H1 (cell line): ENCODE measurements around the gene OASL. TPM values are rescaled to one million over a fixed set of nuclear protein-coding genes. Genes with fewer than 3 reads are reported as not detected.
A peak's percentile ranks its signal among the peaks of the same experiment; 100 is the strongest.

Experiments
- BACH1 ChIP-seq: IDR thresholded peaks from 2 replicates; pipeline ENCODE4 v1.6.1; 2012; ENCODE audit warnings: low read length, improper control_type of control experiment
- CBX5 ChIP-seq: fragments of 300-800, 300-1000 bp; sonication (generic); IDR thresholded peaks from 2 replicates; pipeline ENCODE4 v1.7.1; 2016; ENCODE audit warnings: antibody characterized with exemption, low read length, low read depth
- CEBPB ChIP-seq: IDR thresholded peaks from 2 replicates; pipeline ENCODE4 v1.6.1; 2012; ENCODE audit warnings: low read depth, low read length
- CREB1 ChIP-seq: IDR thresholded peaks from 2 replicates; pipeline ENCODE4 v1.6.1; 2012; ENCODE audit warnings: inconsistent platforms
- GABPA ChIP-seq: IDR thresholded peaks from 2 replicates; pipeline ENCODE4 v1.6.1; 2011; ENCODE audit warnings: mild to moderate bottlenecking, low read length, moderate library complexity, borderline replicate concordance; ENCODE audit not compliant: insufficient read depth
- JUND ChIP-seq: IDR thresholded peaks from 2 replicates; pipeline ENCODE4 v1.6.1; 2011; ENCODE audit warnings: mild to moderate bottlenecking, improper control_type of control experiment, low read length
- POLR2A ChIP-seq, 2 experiments: IDR thresholded peaks; 1 replicate in 1 of 2; 2 replicates in 1 of 2; pipeline ENCODE4 v1.6.1; 2011; ENCODE audit warnings: low read depth in 2 of 2, low read length in 2 of 2, mild to moderate bottlenecking in 2 of 2; ENCODE audit errors: control extremely low read depth in 1 of 2
- SAP30 ChIP-seq: fragments of 300-600 bp; sonication (generic); IDR thresholded peaks from 2 replicates; pipeline ENCODE4 v1.7.1; 2012; ENCODE audit warnings: low read length, moderate library complexity, mild to moderate bottlenecking, inconsistent platforms; ENCODE audit not compliant: insufficient read depth, insufficient replicate concordance
- SIN3A ChIP-seq, 2 experiments: IDR thresholded peaks in 1 of 2; conservative IDR thresholded peaks in 1 of 2; 2 replicates each; pipeline ENCODE4 v1.6.1; 2011 to 2012; ENCODE audit warnings: low read length in 2 of 2, improper control_type of control experiment in 1 of 2, low read depth in 1 of 2, mild to moderate bottlenecking in 1 of 2
- SP2 ChIP-seq: IDR thresholded peaks from 2 replicates; pipeline ENCODE4 v1.6.1; 2012; ENCODE audit warnings: mild to moderate bottlenecking, low read length, inconsistent platforms
- SRF ChIP-seq: IDR thresholded peaks from 2 replicates; pipeline ENCODE4 v1.6.1; 2011; ENCODE audit warnings: mild to moderate bottlenecking, low read depth, low read length, moderate library complexity
- TAF7 ChIP-seq: optimal IDR thresholded peaks from 2 replicates; pipeline ENCODE3; 2011; ENCODE audit warnings: low read depth, mild to moderate bottlenecking, inconsistent platforms, low read length, moderate library complexity, borderline replicate concordance
- TBP ChIP-seq: IDR thresholded peaks from 2 replicates; pipeline ENCODE4 v1.6.1; 2011; ENCODE audit warnings: low read depth, low read length, improper control_type of control experiment
- TCF12 ChIP-seq: IDR thresholded peaks from 2 replicates; pipeline ENCODE4 v1.6.1; 2011; ENCODE audit warnings: low read depth, mild to moderate bottlenecking, low read length
- ZNF274 ChIP-seq: IDR thresholded peaks from 2 replicates; pipeline ENCODE4 v1.7.0; 2012; ENCODE audit warnings: low read length, borderline replicate concordance; ENCODE audit errors: extremely low read depth
- polyA plus RNA-seq, 7 experiments: library from polyadenylated mRNA; depleted of rRNA in 3 of 7; stranded (reverse) in 5 of 7; unstranded in 2 of 7; fragments of >200 nt in 5 of 7; fragments of 200-250 nt in 2 of 7; gene quantifications; 1 replicate in 5 of 7; 2 replicates in 1 of 7; 4 replicates in 1 of 7; pipeline versions ENCODE4 v1.2.1 to v1.2.3, GENCODE V29; 2011 to 2013; ENCODE audit warnings: missing spikeins in 2 of 7, mixed read lengths in 2 of 7
- total RNA-seq: library from RNA; stranded (reverse); fragmentation: NEBNext Ultra II Directional; extraction: Animal tissue kit (Norgen Biotek cat#: 25700); gene quantifications from 2 replicates; pipeline ENCODE4 v1.2.1, GENCODE V29; 2021
- TF ChIP-seq, protein P1 (sequence below): IDR thresholded peaks from 2 replicates; pipeline ENCODE4 v1.6.1; 2011; ENCODE audit warnings: low read depth, mild to moderate bottlenecking, low read length; ENCODE audit not compliant: insufficient read depth
- TF ChIP-seq, protein P2 (sequence below): IDR thresholded peaks from 2 replicates; pipeline ENCODE4 v1.6.1; 2012; ENCODE audit warnings: inconsistent platforms
- TF ChIP-seq, protein P3 (sequence below), 3 experiments: IDR thresholded peaks; 1 replicate in 2 of 3; 2 replicates in 1 of 3; pipeline versions ENCODE4 v1.5.1 to v1.6.1; 2011; ENCODE audit warnings: low read length in 3 of 3, mild to moderate bottlenecking in 3 of 3, inconsistent platforms in 2 of 3, low read depth in 1 of 3, moderate library complexity in 1 of 3; ENCODE audit not compliant: insufficient read depth in 1 of 3; ENCODE audit errors: control extremely low read depth in 1 of 3

Gene OASL
- total and polyA plus RNA-seq, 2 of the 8 experiments (the other 6 are each of a cell fraction or from before 2014, with no cell fraction given), result not detected

DNA sequence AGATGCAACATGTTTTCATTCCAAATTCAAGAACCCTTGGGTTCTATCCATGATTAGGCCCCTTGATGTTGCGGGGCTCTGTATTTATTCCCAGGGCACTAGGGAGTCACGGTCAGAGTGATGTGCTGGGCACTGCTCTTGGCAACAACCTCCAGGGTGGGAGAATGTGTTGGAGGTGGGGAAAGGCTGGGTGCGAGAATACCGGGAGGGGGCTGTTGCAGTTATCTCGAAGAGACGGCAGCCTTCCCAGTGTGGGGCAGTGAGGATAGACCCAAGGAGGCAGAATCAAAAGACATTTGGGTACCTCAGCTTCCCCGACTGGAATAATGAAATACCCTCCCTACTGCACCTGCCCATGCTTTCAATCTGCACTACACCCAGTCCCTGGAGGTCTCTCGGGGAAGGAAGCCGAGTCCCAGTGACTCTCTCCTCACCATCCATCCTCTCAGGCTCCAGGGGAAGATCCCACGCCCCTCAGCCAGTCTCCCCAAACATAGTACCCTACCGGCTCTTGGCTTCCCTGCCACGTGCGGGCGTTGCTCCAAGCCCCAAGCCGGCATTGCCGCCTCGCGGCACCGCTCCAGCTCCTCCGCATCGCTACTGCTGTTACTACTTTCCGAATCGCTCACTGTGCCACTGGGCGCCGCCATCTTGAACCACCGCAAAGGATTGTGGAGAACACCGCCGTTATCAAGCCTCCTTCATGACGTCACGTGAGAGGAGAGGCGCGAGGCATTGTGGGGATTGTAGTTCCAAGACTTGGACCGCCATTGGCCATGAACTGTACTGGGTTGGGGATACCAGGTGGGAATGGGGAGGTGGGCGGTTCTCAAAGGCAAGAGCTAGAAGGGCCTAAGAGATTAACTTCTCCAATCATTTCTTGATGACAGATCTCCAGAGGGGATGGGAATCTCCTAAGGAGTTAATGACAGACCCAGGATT, 22.9 kb downstream of the OASL start, which contains the start of gene C12orf43 (continued):
- TF ChIP-seq CEBPB (no peak), CBX5 (no peak), SRF (no peak), CREB1 (peak; percentile 95), POLR2A (IDR thresholded peaks at IDR 0.05; ENCODE audit: control extremely low read depth in 1 of 2, low read depth in 2 of 2, low read length in 2 of 2) (peak; percentile 79 to 95), SAP30 (peak; percentile 59), GABPA (no peak), JUND (peak; percentile 49; the same call in 1 of the 2 replicates), TBP (peak; percentile 94), TCF12 (no peak), SIN3A (conservative IDR thresholded peaks at IDR 0.05 in 1 of 2, IDR thresholded peaks at IDR 0.05 in 1 of 2; ENCODE audit: low read depth in 1 of 2, low read length in 2 of 2) (peak; percentile 55 to 76; a peak in 1 of 4 replicates), SP2 (no peak), BACH1 (no peak), ZNF274 (no peak), TAF7 (peak; percentile 89)
- TF ChIP-seq, protein P1, sequence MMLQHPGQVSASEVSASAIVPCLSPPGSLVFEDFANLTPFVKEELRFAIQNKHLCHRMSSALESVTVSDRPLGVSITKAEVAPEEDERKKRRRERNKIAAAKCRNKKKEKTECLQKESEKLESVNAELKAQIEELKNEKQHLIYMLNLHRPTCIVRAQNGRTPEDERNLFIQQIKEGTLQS, result 0 out of 2 replicates have a peak, but pooled peaks have one; percentile 26
- TF ChIP-seq, protein P2, sequence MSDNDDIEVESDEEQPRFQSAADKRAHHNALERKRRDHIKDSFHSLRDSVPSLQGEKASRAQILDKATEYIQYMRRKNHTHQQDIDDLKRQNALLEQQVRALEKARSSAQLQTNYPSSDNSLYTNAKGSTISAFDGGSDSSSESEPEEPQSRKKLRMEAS, result peak; percentile 62
- TF ChIP-seq, protein P3, sequence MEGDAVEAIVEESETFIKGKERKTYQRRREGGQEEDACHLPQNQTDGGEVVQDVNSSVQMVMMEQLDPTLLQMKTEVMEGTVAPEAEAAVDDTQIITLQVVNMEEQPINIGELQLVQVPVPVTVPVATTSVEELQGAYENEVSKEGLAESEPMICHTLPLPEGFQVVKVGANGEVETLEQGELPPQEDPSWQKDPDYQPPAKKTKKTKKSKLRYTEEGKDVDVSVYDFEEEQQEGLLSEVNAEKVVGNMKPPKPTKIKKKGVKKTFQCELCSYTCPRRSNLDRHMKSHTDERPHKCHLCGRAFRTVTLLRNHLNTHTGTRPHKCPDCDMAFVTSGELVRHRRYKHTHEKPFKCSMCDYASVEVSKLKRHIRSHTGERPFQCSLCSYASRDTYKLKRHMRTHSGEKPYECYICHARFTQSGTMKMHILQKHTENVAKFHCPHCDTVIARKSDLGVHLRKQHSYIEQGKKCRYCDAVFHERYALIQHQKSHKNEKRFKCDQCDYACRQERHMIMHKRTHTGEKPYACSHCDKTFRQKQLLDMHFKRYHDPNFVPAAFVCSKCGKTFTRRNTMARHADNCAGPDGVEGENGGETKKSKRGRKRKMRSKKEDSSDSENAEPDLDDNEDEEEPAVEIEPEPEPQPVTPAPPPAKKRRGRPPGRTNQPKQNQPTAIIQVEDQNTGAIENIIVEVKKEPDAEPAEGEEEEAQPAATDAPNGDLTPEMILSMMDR (IDR thresholded peaks at IDR 0.05; ENCODE audit: control extremely low read depth in 1 of 3, insufficient read depth in 1 of 3, low read depth in 1 of 3, low read length in 3 of 3), result no peak
